ENCODE data around the gene PHF11. TPM values are rescaled to one million over a fixed set of nuclear protein-coding genes. Genes with fewer than 3 reads are reported as not detected.

Gene PHF11
- total and polyA plus RNA-seq, 2 of the 8 experiments (the other 6 are each of a cell fraction or from before 2014, with no cell fraction given): 6.1 to 8.1 TPM

DNA sequence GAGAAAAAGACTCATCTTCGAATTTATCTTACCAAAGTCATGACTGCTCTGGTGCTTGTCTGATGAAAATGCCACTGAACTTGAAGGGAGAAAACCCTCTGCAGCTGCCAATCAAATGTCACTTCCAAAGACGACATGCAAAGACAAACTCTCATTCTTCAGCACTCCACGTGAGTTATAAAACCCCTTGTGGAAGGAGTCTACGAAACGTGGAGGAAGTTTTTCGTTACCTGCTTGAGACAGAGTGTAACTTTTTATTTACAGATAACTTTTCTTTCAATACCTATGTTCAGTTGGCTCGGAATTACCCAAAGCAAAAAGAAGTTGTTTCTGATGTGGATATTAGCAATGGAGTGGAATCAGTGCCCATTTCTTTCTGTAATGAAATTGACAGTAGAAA lies 19.2 kb upstream of the PHF11 start:
- Histone ChIP-seq H3K4me3 (ENCODE audit: extremely low read depth in 1 of 4, insufficient read depth in 2 of 4, low read depth in 3 of 4, low read length in 4 of 4) (no peak overlapping the region), H3K79me1 (ENCODE audit: low read depth, low read length) (no peaks in the 10 kb centered on the region), H3K18ac (ENCODE audit: extremely low read depth, low read length) (no peak overlapping the region), H3K23ac (ENCODE audit: insufficient read length) (no peak overlapping the region), H3K4ac (replicated peaks; ENCODE audit: insufficient read length, low read depth, low read length) (no peak overlapping the region), H2AK5ac (ENCODE audit: low read depth, low read length) (no peak overlapping the region), H3K14ac (ENCODE audit: insufficient read length) (no peak overlapping the region), H4K20me1 (replicated peaks in 1 of 2; ENCODE audit: control insufficient read depth in 1 of 2, insufficient read depth in 2 of 2, low read length in 2 of 2) (no peaks in the 10 kb centered on the region), H2BK5ac (ENCODE audit: low read depth, low read length) (no peak overlapping the region), H2AFZ (ENCODE audit: low read length) (no peak overlapping the region), H3K27ac (ENCODE audit: low read depth, low read length) (no peak overlapping the region), H3K79me2 (ENCODE audit: control insufficient read depth in 1 of 2, insufficient read depth in 2 of 2, low read length in 2 of 2) (no peaks in the 10 kb centered on the region), H2BK120ac (replicated peaks; ENCODE audit: low read depth, low read length) (no peak overlapping the region), H3K4me1 (replicated peaks in 1 of 4; ENCODE audit: control insufficient read depth in 3 of 4, insufficient read depth in 4 of 4, low read length in 3 of 4) (no peaks in the 10 kb centered on the region), H3K27me3 (replicated peaks in 1 of 4; ENCODE audit: control insufficient read depth in 3 of 4, extremely low read depth in 1 of 4, insufficient read depth in 3 of 4, low read length in 3 of 4) (no peaks in the 10 kb centered on the region), H3K56ac (replicated peaks; ENCODE audit: insufficient read length, low read depth, low read length) (no peak overlapping the region), H2BK12ac (ENCODE audit: low read depth, low read length) (no peak overlapping the region), H3K4me2 (ENCODE audit: insufficient read depth in 1 of 2, low read depth in 2 of 2, low read length in 2 of 2) (no peak overlapping the region), H4K5ac (ENCODE audit: insufficient read length, low read depth, low read length) (no peak overlapping the region), H4K8ac (ENCODE audit: extremely low read depth, insufficient read depth, low read length) (no peak overlapping the region), H2BK15ac (ENCODE audit: low read length) (no peak overlapping the region), H3K36me3 (ENCODE audit: control insufficient read depth in 2 of 4, insufficient read depth in 4 of 4, low read length in 3 of 4) (peaks cover 0 to 2% (median 0%) of the 10 kb centered on the region in 4 experiments; a peak in 1 of 8 replicates), H3K9me3 (ENCODE audit: insufficient read depth in 2 of 2, low read depth in 1 of 2, low read length in 1 of 2) (no peaks in the 10 kb centered on the region), H3K23me2 (ENCODE audit: low read depth, low read length) (no peaks in the 10 kb centered on the region), H3K9ac (replicated peaks in 1 of 4; ENCODE audit: extremely low read depth in 1 of 4, low read depth in 3 of 4, low read length in 3 of 4) (no peak overlapping the region), H4K91ac (replicated peaks; ENCODE audit: insufficient read length, low read length) (no peak overlapping the region), H2BK20ac (ENCODE audit: low read length) (no peak overlapping the region)
- no peak for FAIRE-seq
- DNase-seq (ENCODE audit: low read depth in 1 of 2, low spot score in 2 of 2): no peak
- ChIA-PET CTCF (ENCODE audit: partially characterized antibody) (interaction anchor here (1.9 kb wide), 1 partner anchor 20 kb away, joined by 5 read pairs; no protein-coding TSS in a partner anchor), POLR2A (ENCODE audit: partially characterized antibody) (no interaction called here)
- 90% methylated on average over 7 of the region's 7 CpGs; no CpG with 5 or more reads in 1 of the 2 experiments for WGBS, 2 experiments (ENCODE audit: extremely low coverage in 1 of 2, insufficient coverage in 1 of 2, insufficient read length in 1 of 2, insufficient replicate concordance in 2 of 2, low coverage in 1 of 2, low lambda C conversion rate in 2 of 2, missing lambda C conversion rate in 1 of 2)
- TF ChIP-seq SIN3A (conservative IDR thresholded peaks at IDR 0.05 in 1 of 2, IDR thresholded peaks at IDR 0.05 in 1 of 2; ENCODE audit: low read depth in 1 of 2, low read length in 2 of 2) (no peak), SIX5 (IDR thresholded peaks at IDR 0.05; ENCODE audit: low read depth, low read length) (no peak), BACH1 (IDR thresholded peaks at IDR 0.05; ENCODE audit: low read length) (no peak), ZNF274 (IDR thresholded peaks at IDR 0.05; ENCODE audit: borderline replicate concordance, extremely low read depth, low read length) (no peak), CBX5 (IDR thresholded peaks at IDR 0.05; ENCODE audit: low read depth, low read length) (no peak), CREB1 (IDR thresholded peaks at IDR 0.05) (no peak)
